Mesendoderm (in vitro differentiated cells): Measurements from ENCODE around the gene BSN.
A peak's percentile ranks its signal among the peaks of the same experiment; 100 is the strongest.

Experiments used
- DNase-seq: peaks from one replicate; pipeline ENCODE4 v3.0.0; 2013
- H2AK5ac ChIP-seq: 2 replicates; pipeline ENCODE4 v1.6.1; 2013; ENCODE audit warnings: low read length, inconsistent platforms
- H2BK120ac ChIP-seq: 2 replicates; pipeline ENCODE4 v1.6.1; 2013; ENCODE audit warnings: low read depth, mild to moderate bottlenecking, low read length, moderate library complexity, mixed read lengths
- H2BK15ac ChIP-seq: replicated peaks from 2 replicates; pipeline ENCODE4 v1.6.1; 2013; ENCODE audit warnings: low read depth, mild to moderate bottlenecking, moderate library complexity
- H2BK5ac ChIP-seq: 2 replicates; pipeline ENCODE4 v1.6.1; 2013; ENCODE audit warnings: low read length, inconsistent platforms
- H3K18ac ChIP-seq: 2 replicates; pipeline ENCODE4 v1.6.1; 2013; ENCODE audit warnings: mild to moderate bottlenecking, low read length, mixed read lengths
- H3K23ac ChIP-seq: one replicate; pipeline ENCODE4 v1.6.1; 2013; ENCODE audit warnings: low read length
- H3K27ac ChIP-seq: 2 replicates; pipeline ENCODE4 v1.5.1; 2013; ENCODE audit warnings: low read depth, mild to moderate bottlenecking, inconsistent platforms, low read length, moderate library complexity
- H3K27me3 ChIP-seq: 2 replicates; pipeline ENCODE4 v1.6.1; 2013; ENCODE audit warnings: low read length, control low read depth, mild to moderate bottlenecking, inconsistent platforms; ENCODE audit not compliant: insufficient read depth, poor library complexity
- H3K36me3 ChIP-seq: 2 replicates; pipeline ENCODE4 v1.6.1; 2013; ENCODE audit warnings: low read length, inconsistent platforms; ENCODE audit not compliant: control insufficient read depth, insufficient read depth
- H3K4ac ChIP-seq: one replicate; pipeline ENCODE4 v1.6.1; 2013; ENCODE audit warnings: low read depth, mild to moderate bottlenecking, low read length, moderate library complexity
- H3K4me1 ChIP-seq: 2 replicates; pipeline ENCODE4 v1.6.1; 2013; ENCODE audit warnings: low read depth, low read length, inconsistent platforms; ENCODE audit not compliant: control insufficient read depth
- H3K4me2 ChIP-seq: 2 replicates; pipeline ENCODE4 v1.6.1; 2013; ENCODE audit warnings: low read length
- H3K4me3 ChIP-seq: 2 replicates; pipeline ENCODE4 v1.5.1; 2013; ENCODE audit warnings: mild to moderate bottlenecking, low read length
- H3K56ac ChIP-seq: one replicate; pipeline ENCODE4 v1.6.1; 2013; ENCODE audit warnings: low read length
- H3K79me1 ChIP-seq: 2 replicates; pipeline ENCODE4 v1.6.1; 2013; ENCODE audit warnings: low read length, inconsistent platforms
- H3K79me2 ChIP-seq: 2 replicates; pipeline ENCODE4 v1.6.1; 2013; ENCODE audit warnings: mild to moderate bottlenecking, low read length; ENCODE audit not compliant: control insufficient read depth, insufficient read depth
- H3K9ac ChIP-seq: 2 replicates; pipeline ENCODE4 v1.6.1; 2013; ENCODE audit warnings: low read length, inconsistent platforms
- H4K5ac ChIP-seq: one replicate; pipeline ENCODE4 v1.6.1; 2013; ENCODE audit warnings: low read length
- H4K8ac ChIP-seq: one replicate; pipeline ENCODE4 v1.6.1; 2013; ENCODE audit warnings: low read depth, mild to moderate bottlenecking, control low read depth, low read length, moderate library complexity
- WGBS: extraction: QIAGEN DNeasy Blood & Tissue Kit; methylation state at CpG from one replicate; pipeline ENCODE4 v1.1.7; 2013; ENCODE audit warnings: low lambda C conversion rate, missing lambda C conversion rate; ENCODE audit not compliant: insufficient coverage; ENCODE audit errors: extremely low coverage; 5-methylcytosine and 5-hydroxymethylcytosine counted together

Gene BSN

DNA sequence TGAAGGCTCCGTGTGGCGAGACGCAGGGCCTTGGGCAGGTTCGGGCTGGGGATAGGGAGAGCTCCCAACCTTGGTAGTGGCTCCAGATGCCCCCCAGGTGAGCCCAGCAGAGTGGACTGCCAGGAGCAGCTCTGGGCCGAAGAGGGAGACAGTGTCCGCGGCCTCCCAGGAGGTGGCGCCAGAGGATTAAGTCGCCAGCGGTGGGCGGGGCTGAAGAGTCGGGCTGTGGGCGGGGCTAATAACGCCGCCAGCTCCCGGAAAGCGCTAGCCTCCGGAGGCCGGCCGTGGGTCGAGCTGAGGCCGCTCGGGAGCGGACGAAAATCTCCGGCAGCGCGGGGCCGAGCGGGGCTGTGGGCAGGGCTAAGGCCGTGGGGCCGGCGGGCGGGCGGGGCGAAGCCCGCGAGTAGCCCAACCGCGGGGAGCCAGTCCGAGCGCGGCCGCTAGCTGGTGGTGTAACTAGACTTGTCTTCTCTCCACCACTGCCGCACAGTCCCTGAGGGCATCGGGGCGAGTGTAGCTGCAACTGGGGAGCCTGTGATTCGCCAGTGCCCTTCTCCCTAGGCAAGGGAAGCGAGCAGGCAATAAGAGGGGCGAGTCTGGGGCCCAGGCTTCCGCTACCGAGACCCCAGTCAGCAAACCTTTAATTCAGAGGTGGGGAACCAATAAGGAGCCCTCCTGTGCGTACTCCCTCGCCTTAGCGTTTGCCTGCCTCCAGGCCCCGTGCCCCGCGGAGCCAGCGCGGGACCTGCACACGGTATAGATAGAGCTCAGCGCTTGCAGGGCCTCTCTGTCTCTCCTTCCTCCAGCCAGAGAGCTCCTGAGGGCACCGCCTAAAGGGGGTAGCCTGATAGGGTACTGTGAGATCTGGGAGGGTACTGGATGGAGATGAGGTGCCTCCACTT lies 14.4 kb upstream of the BSN start:
- Histone ChIP-seq H3K4me3 (peak overlapping the region; percentile 48), H3K23ac (no peak overlapping the region), H2AK5ac (no peak overlapping the region), H4K8ac (no peak overlapping the region), H2BK120ac (no peak overlapping the region), H3K79me1 (no peaks in the 10 kb centered on the region), H3K56ac (peak overlapping the region; percentile 88), H2BK5ac (no peak overlapping the region), H3K36me3 (no peaks in the 10 kb centered on the region), H3K4ac (no peak overlapping the region), H2BK15ac (no peak overlapping the region), H3K27ac (peak overlapping the region; percentile 42), H3K18ac (no peak overlapping the region), H3K4me1 (no peaks in the 10 kb centered on the region), H4K5ac (no peak overlapping the region), H3K79me2 (no peaks in the 10 kb centered on the region), H3K4me2 (peak overlapping the region; percentile 77), H3K9ac (peak overlapping the region; percentile 82), H3K27me3 (peaks cover 2% of the 10 kb centered on the region)
- no CpG with 5 or more reads among the region's 63 CpGs for WGBS
- DNase-seq, result peak; percentile 94

DNA sequence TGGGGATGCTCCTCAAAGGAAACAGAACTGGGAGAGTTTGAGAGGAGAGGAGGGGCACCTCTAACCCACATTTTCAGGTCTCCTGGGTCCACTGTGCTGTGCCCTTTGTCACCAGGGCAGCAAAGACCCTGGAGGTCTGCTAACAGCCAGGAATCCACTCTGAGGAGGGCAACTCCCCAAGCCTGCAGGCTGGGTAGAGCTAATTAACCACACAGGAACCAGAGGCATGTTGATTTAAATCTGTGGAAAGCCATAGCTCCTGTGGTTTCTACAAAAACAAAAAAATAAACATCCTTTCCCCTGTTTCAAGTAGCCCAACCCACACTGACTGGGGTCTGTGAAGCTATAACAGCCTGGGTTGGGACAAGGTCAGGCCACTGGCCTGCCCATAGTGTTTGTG lies 2.2 kb upstream of the BSN start:
- no peaks in the 10 kb centered on the region for H3K79me1 ChIP-seq
- H3K4me1 ChIP-seq, result peaks cover 4% of the 10 kb centered on the region
- H3K4me2 ChIP-seq, result no peak overlapping the region
- H3K9ac ChIP-seq, result no peak overlapping the region
- H2BK15ac ChIP-seq, result no peak overlapping the region
- no peaks in the 10 kb centered on the region for H3K36me3 ChIP-seq
- no peaks in the 10 kb centered on the region for H3K79me2 ChIP-seq
- no peak overlapping the region for H2AK5ac ChIP-seq
- H3K23ac ChIP-seq, result no peak overlapping the region
- H3K18ac ChIP-seq, result no peak overlapping the region
- DNase-seq, result no peak
- no peak overlapping the region for H4K8ac ChIP-seq
- H3K4ac ChIP-seq, result no peak overlapping the region
- no peak overlapping the region for H3K4me3 ChIP-seq
- H4K5ac ChIP-seq, result no peak overlapping the region
- no peak overlapping the region for H3K56ac ChIP-seq
- no peak overlapping the region for H2BK5ac ChIP-seq
- no peaks in the 10 kb centered on the region for H3K27me3 ChIP-seq
- no peak overlapping the region for H3K27ac ChIP-seq
- H2BK120ac ChIP-seq, result no peak overlapping the region

DNA sequence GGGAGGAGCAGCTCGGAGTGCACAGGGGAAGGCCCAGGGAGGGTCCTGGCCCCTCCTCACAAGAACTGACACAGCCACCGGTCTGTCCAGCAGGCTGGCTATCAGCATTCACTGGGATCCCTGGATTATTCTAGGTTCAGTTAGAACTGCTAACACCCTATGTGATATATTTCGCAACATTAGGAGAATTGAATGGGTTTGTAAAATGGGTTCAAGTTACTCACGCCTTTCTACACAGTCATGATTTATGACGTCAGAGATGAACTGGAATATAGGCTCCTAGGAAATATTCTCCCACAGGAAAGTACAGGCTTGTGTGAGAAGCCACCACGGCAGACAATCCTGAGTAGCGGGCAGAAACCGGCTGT lies 969 bp upstream of the BSN start:
- Histone ChIP-seq H3K27ac (no peak overlapping the region), H3K4me2 (peak overlapping the region; percentile 54), H3K23ac (no peak overlapping the region), H4K8ac (no peak overlapping the region), H3K79me1 (no peaks in the 10 kb centered on the region), H3K79me2 (no peaks in the 10 kb centered on the region), H3K56ac (peak overlapping the region; percentile 82), H3K27me3 (no peaks in the 10 kb centered on the region), H2BK5ac (no peak overlapping the region), H3K36me3 (no peaks in the 10 kb centered on the region), H3K4me1 (peaks cover 4% of the 10 kb centered on the region), H2BK15ac (no peak overlapping the region), H3K4me3 (no peak overlapping the region), H3K4ac (no peak overlapping the region), H3K9ac (peak overlapping the region; percentile 60), H2BK120ac (no peak overlapping the region), H4K5ac (no peak overlapping the region), H2AK5ac (no peak overlapping the region), H3K18ac (no peak overlapping the region)
- DNase-seq, result peak; percentile 8
- WGBS, result no CpG with 5 or more reads among the region's 8 CpGs

DNA sequence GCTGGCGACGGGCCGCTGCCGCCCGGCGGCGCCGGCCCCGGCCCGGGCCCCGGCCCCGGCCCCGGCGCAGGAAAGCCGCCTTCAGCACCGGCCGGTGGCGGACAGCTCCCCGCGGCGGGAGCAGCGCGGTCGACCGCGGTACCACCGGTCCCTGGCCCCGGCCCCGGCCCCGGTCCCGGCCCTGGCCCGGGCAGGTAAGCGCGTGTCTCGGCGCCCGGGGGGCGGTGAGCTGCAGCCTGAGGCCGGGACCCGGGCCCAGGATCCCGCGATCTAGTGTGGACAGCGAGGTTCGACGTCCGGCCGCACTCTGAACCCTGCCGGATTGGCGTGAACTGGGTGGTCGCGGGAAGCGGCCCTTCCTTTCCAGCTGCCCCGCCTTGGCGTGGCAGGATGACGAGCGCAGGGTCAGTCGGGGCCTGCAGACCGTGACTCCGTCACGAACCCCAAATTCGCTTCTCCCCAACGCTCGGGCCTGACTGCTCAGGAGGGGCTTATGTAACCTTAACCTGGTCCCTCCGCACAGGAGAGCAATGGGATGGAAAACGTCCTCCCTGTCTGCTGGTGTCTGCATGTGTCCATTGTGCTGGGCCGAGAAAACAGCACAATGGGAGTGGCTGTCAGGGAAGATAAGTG lies 472 bp downstream of the BSN start:
- Histone ChIP-seq H3K79me1 (no peaks in the 10 kb centered on the region), H3K4me2 (peak overlapping the region; percentile 85), H2BK15ac (no peak overlapping the region), H4K8ac (no peak overlapping the region), H3K27ac (no peak overlapping the region), H2BK120ac (no peak overlapping the region), H2AK5ac (no peak overlapping the region), H3K79me2 (no peaks in the 10 kb centered on the region), H3K4ac (no peak overlapping the region), H3K9ac (peak overlapping the region; percentile 47), H3K4me3 (peak overlapping the region; percentile 26), H3K23ac (peak overlapping the region; percentile 80), H3K56ac (peak overlapping the region; percentile 42), H3K18ac (no peak overlapping the region), H3K36me3 (no peaks in the 10 kb centered on the region), H4K5ac (no peak overlapping the region), H3K27me3 (no peaks in the 10 kb centered on the region), H3K4me1 (peaks cover 4% of the 10 kb centered on the region), H2BK5ac (no peak overlapping the region)
- peak; percentile 44 for DNase-seq
- no CpG with 5 or more reads among the region's 66 CpGs for WGBS

DNA sequence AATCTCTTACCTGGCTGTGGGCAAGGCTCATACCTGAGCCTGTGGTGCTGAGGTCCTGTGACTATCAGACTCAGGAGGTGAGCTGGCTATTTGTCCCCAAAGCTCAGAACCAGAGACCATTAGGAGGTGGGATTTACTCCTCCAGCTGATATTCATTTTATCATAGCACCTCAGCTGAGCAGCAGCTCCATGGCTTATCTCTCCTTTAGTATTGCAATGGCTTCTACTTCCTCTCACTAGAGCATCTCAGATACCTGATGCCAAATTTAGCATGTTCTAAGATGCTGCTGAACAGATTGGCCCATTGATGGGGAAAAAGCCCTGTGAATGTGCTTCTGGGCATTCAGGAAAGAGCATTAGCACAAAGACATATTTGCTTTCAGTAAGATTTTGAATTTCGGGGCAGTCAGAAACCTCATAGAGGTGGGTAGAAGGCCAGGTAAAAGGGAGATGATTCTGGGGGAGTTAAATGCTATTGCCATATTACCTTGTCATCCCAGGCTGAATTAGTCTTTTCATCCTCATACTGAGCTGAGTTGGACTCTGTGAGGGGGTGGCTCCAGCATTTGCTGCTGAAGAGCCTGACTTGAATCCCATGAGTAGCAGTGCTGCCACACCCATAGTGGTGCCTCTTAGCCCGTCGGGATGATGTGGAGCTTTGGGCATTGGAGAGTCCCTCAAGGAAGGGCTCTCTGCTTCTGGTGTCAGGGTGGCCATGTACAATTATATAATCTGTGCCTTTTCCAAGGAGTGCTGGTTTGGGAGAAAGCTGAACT lies 2.4 kb downstream of the BSN start:
- H3K4me1 ChIP-seq, result peaks cover 4% of the 10 kb centered on the region
- no peak overlapping the region for H2BK120ac ChIP-seq
- no peak overlapping the region for H3K23ac ChIP-seq
- H2BK15ac ChIP-seq, result no peak overlapping the region
- no peak overlapping the region for H3K4me2 ChIP-seq
- H4K8ac ChIP-seq, result no peak overlapping the region
- no peaks in the 10 kb centered on the region for H3K27me3 ChIP-seq
- no peak overlapping the region for H4K5ac ChIP-seq
- no peak overlapping the region for H2AK5ac ChIP-seq
- no peak overlapping the region for H3K56ac ChIP-seq
- no peak overlapping the region for H3K18ac ChIP-seq
- no CpG with 5 or more reads among the region's 3 CpGs for WGBS
- no peak for DNase-seq
- H3K36me3 ChIP-seq, result no peaks in the 10 kb centered on the region
- no peak overlapping the region for H3K4me3 ChIP-seq
- H3K27ac ChIP-seq, result no peak overlapping the region
- H3K4ac ChIP-seq, result no peak overlapping the region
- no peak overlapping the region for H3K9ac ChIP-seq
- no peak overlapping the region for H2BK5ac ChIP-seq
- H3K79me2 ChIP-seq, result no peaks in the 10 kb centered on the region
- H3K79me1 ChIP-seq, result no peaks in the 10 kb centered on the region
